ENCODE results near the gene TFCP2L1. TPM values are rescaled to one million over a fixed set of nuclear protein-coding genes. Genes with fewer than 3 reads are reported as not detected.

Gene TFCP2L1
- total RNA-seq, 1 donor from 2014 or later = not detected

DNA sequence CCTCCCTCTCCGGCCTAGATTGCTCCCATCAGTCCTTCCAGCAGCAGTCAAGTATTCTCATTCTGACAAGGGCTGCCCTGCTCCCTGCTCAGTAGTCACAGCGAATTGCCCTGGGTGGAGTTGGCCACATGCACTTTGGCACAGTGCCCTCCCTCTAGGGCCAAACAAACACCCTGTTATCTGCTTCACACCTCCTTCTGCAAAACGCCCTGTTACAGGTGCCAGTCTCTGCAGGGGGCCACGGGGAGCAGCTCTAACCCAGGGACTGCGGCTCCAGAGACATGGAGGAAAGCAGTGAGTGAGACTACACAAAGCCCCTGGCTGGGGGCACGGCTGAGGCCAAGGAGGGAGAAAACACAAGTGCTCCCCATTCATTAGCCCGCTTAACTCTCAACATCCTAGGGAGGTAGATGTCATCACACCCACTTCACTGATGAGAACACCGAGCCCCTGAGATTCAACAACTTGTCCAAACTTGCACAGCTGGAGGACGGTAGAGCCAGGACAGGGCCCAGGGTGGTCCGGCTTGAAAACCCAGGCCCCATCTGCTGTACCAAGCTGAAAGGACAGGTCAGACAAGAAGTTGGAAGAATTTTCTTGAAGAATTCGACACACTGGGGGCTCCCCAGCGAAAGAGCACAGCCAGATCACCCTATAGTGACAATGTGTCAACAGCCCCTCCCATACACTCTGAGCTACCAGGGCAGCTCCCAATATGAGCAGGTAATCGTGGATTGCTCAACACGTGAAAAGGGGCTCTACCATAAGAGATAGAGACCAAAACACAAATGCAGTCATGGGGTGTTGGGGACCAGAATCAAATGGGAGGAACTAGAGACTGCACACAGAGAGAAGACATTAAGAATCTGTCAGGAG is 8.7 kb upstream of the TFCP2L1 start:
- Mint-ChIP-seq H3K4me1 (peaks cover 6% of the 10 kb centered on the region), H3K36me3 (ENCODE audit: low read depth) (no peaks in the 10 kb centered on the region), H3K27me3 (ENCODE audit: low read depth) (peaks cover 17% of the 10 kb centered on the region), H3K9me3 (peaks cover 2% of the 10 kb centered on the region), H3K4me3 (no peak overlapping the region), H3K27ac (ENCODE audit: unreplicated experiment) (no peak overlapping the region)
- no peak for DNase-seq (ENCODE audit: low read depth, low spot score)
- no peak for TF ChIP-seq CTCF (conservative IDR thresholded peaks at IDR 0.05)

GRCh38 chr2:121291251-121291580 is 6.2 kb upstream of the TFCP2L1 start:
- no peak for TF ChIP-seq CTCF (conservative IDR thresholded peaks at IDR 0.05)
- Mint-ChIP-seq H3K9me3 (no peaks in the 10 kb centered on the region), H3K27ac (ENCODE audit: unreplicated experiment) (no peak overlapping the region)

GRCh38 chr2:121289271-121289670 is 4.3 kb upstream of the TFCP2L1 start:
- no peaks in the 10 kb centered on the region for H3K9me3 Mint-ChIP-seq
- TF ChIP-seq CTCF (conservative IDR thresholded peaks at IDR 0.05) = no peak
- H3K27me3 Mint-ChIP-seq (ENCODE audit: low read depth) = peaks cover 40% of the 10 kb centered on the region
- DNase-seq (ENCODE audit: low read depth, low spot score) = no peak
- no peaks in the 10 kb centered on the region for H3K36me3 Mint-ChIP-seq (ENCODE audit: low read depth)
- H3K4me3 Mint-ChIP-seq = no peak overlapping the region
- H3K27ac Mint-ChIP-seq (ENCODE audit: unreplicated experiment) = no peak overlapping the region
- peaks cover 1% of the 10 kb centered on the region for H3K4me1 Mint-ChIP-seq

More at GRCh38 chr2:121291251-121291580, 6.2 kb upstream of the TFCP2L1 start:
- Mint-ChIP-seq H3K27me3 (ENCODE audit: low read depth) (peaks cover 31% of the 10 kb centered on the region), H3K36me3 (ENCODE audit: low read depth) (no peaks in the 10 kb centered on the region), H3K4me1 (no peaks in the 10 kb centered on the region), H3K4me3 (no peak overlapping the region)
- no peak for DNase-seq (ENCODE audit: low read depth, low spot score)

DNA sequence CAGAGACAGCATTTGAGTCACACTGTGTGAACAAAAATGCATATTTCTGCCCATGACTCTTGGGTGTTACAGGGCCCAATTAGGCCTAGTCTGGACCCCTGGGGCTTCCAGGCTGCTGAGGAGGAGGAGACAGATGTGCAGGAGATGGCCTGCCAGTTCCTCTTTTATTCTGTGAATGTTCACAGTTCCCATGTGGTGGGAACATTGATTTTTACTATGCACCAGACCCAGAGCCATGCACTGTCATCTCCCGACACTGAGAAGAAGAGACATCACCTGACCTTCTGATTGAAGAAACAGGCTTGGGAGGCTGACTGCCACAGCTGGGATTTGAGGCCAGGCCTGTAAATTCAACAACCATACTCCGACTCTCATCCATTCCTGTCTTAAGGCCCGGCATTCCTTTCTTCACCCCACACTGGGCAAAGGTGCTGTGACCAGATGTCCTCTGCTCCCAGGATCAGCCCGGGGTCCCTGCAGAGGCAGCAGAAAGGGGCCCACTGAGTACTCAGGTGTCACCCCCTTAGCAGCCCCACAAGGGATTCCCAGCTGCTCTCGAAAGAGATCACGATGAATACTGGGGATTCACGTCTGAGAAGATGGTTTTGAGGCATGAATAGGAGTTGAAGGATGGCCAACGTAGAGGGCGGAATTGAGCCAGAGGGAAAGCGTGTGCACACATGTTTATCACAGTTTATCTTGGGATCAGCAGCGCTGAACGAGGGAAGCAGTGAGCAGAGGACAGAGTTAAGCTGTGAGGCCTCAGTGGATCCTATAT is 3.6 kb upstream of the TFCP2L1 start:
- Mint-ChIP-seq H3K4me1 (peaks cover 8% of the 10 kb centered on the region), H3K27ac (ENCODE audit: unreplicated experiment) (no peak overlapping the region), H3K27me3 (ENCODE audit: low read depth) (peaks cover 46% of the 10 kb centered on the region), H3K4me3 (no peak overlapping the region), H3K9me3 (no peaks in the 10 kb centered on the region), H3K36me3 (ENCODE audit: low read depth) (no peaks in the 10 kb centered on the region)
- DNase-seq (ENCODE audit: low read depth, low spot score) = no peak
- TF ChIP-seq CTCF (conservative IDR thresholded peaks at IDR 0.05) = no peak

DNA sequence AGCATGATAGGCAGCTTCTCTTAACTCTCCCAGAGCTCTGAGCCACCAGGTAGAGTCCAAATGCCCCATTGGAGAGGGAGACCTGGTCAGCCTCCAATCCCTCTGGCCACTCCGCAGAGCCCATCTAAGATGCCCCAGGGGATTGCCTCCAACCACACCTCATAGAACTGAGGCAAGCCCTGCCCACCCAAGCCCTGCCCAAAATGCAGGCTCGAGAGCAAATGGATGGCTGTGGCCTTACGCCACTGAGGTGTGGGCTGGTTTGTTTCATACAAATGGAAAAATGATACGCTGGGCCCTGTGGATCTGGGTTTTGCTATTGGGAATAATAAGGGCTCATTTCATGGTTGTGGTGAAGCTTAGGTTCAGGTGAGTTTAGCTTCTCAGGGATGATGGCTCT is 3.0 kb upstream of the TFCP2L1 start:
- peaks cover 53% of the 10 kb centered on the region for H3K27me3 Mint-ChIP-seq (ENCODE audit: low read depth)
- peaks cover 8% of the 10 kb centered on the region for H3K4me1 Mint-ChIP-seq
- no peak for DNase-seq (ENCODE audit: low read depth, low spot score)
- H3K4me3 Mint-ChIP-seq = peak overlapping the region; percentile 7
- no peak overlapping the region for H3K27ac Mint-ChIP-seq (ENCODE audit: unreplicated experiment)
- H3K9me3 Mint-ChIP-seq = no peaks in the 10 kb centered on the region
- no peak for TF ChIP-seq CTCF (conservative IDR thresholded peaks at IDR 0.05)
- H3K36me3 Mint-ChIP-seq (ENCODE audit: low read depth) = no peaks in the 10 kb centered on the region
